Mesodermal cell (in vitro differentiated cells): ENCODE results near the gene B4GALNT4.
A peak's percentile ranks its signal among the peaks of the same experiment; 100 is the strongest.
"Not testable (repeated sequence)": the region's sequence is repeated elsewhere in the genome, so short reads cannot be mapped to it uniquely, and the experiment has no call there.

ENCODE experiments used
- H3K27ac ChIP-seq: 2 replicates; pipeline ENCODE4 v1.7.0; 2013; ENCODE audit warnings: mild to moderate bottlenecking, low read depth, low read length, moderate library complexity; ENCODE audit not compliant: severe bottlenecking
- H3K36me3 ChIP-seq: 2 replicates; pipeline ENCODE4 v1.7.1; 2013; ENCODE audit warnings: mild to moderate bottlenecking, low read length, moderate library complexity; ENCODE audit not compliant: control insufficient read depth, insufficient read depth
- H3K4me1 ChIP-seq: one replicate; pipeline ENCODE4 v1.7.1; 2013; ENCODE audit warnings: mild to moderate bottlenecking, low read length; ENCODE audit not compliant: insufficient read depth, control insufficient read depth, poor library complexity, severe bottlenecking
- H3K4me3 ChIP-seq: 2 replicates; pipeline ENCODE4 v1.7.0; 2013; ENCODE audit warnings: low read length, control low read depth, mild to moderate bottlenecking; ENCODE audit not compliant: insufficient read depth, poor library complexity, severe bottlenecking; ENCODE audit errors: extremely low read depth
- H3K9me3 ChIP-seq: 2 replicates; pipeline ENCODE4 v1.7.1; 2013; ENCODE audit warnings: mild to moderate bottlenecking, low read length, moderate library complexity; ENCODE audit not compliant: control insufficient read depth
- WGBS, 2 experiments: methylation state at CpG; one replicate each; pipeline ENCODE4 v1.1.5; 2013; ENCODE audit warnings: missing lambda C conversion rate in 2 of 2; ENCODE audit not compliant: insufficient coverage in 2 of 2; 5-methylcytosine and 5-hydroxymethylcytosine counted together

Gene B4GALNT4

GRCh38 chr11:336659-337198 is 32.6 kb upstream of the B4GALNT4 start:
- H3K4me3 ChIP-seq, result no peak overlapping the region
- H3K27ac ChIP-seq, result no peak overlapping the region
- WGBS, 2 experiments, result 80 to 82% methylated on average over 1 to 4 of the region's 4 CpGs
- peaks cover 11% of the 10 kb centered on the region for H3K4me1 ChIP-seq
- H3K36me3 ChIP-seq, result no peaks in the 10 kb centered on the region
- H3K9me3 ChIP-seq, result peaks cover 10% of the 10 kb centered on the region

DNA sequence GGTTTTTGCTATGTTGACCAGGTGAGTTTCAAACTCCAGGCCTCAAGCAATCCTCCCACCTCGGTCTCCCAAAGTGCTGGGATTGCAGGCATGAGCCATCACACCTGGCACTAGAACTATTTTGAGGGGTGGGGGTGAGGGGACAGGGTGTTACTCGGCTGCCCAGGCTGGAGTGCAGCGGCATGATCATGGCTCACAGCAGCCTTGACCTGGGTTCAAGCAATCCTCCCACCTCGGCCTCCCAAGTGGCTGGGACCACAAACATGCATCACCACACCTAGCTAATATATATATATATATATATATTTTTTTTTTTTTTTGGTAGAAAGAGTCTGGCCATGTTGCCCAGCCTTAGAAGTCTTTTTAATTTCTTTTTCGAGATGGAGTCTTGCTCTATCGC is 31.6 kb upstream of the B4GALNT4 start:
- H3K4me1 ChIP-seq, result peaks cover 11% of the 10 kb centered on the region
- 96 to 97% methylated on average over 2 to 3 of the region's 6 CpGs for WGBS, 2 experiments

GRCh38 chr11:339963-340362 is 29.3 kb upstream of the B4GALNT4 start:
- WGBS, 2 experiments, result 100% methylated on average over 1 of the region's 2 CpGs
- Histone ChIP-seq H3K4me1 (peaks cover 2% of the 10 kb centered on the region), H3K4me3 (no peak overlapping the region), H3K9me3 (no peaks in the 10 kb centered on the region), H3K27ac (no peak overlapping the region), H3K36me3 (no peaks in the 10 kb centered on the region)

More for the DNA sequence above, 31.6 kb upstream of the B4GALNT4 start:
- no peak overlapping the region for H3K27ac ChIP-seq
- H3K4me3 ChIP-seq, result no peak overlapping the region
- H3K36me3 ChIP-seq, result no peaks in the 10 kb centered on the region
- peaks cover 7% of the 10 kb centered on the region for H3K9me3 ChIP-seq

DNA sequence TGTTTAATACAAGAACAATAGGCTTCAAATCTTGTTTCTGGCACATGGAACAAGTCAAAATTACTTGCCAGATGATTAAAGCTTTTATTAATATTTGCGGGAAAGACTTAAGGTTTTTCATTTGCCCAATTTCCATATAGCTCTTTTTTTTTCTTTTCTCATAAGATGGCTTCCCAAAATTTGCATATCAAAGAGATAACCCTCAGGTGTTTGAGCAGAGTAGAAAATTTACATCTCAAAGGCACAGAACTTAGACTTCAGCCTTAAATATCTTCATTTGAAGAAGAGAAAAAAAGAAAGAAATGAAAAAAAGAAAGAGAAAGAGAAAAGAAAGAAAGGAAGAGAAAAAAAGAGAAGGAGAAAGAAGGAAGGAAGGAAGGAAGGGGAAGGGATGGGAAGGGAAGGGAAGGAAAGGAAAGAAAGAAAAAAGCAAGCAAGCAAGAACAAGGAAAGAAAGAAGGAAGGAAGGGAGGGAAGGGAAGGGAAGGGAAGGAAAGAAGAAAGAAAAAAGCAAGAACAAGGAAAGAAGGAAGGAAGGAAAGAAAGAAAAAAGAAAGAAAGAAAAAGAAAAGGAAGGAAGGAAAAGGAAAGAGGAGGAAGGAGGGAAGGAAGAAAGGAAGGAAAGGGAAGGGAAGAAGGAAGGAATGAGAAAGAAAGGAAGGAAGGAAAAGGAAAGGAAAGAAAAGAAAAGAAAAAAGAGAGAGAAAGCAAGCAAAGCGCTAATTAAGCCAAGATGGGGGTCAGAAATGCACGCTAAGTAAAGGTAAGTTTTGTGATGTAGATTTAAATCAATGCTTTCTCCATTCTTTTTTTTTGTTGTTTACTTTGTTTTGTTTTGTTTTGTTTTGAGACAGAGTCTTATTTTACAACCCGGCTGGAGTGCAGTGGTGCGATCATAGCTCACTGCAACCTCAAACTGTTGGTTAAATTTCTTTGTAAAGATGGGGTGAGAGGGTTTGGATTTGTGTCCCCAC is 28.5 kb upstream of the B4GALNT4 start:
- no peaks in the 10 kb centered on the region for H3K4me1 ChIP-seq
- H3K36me3 ChIP-seq, result no peaks in the 10 kb centered on the region
- H3K27ac ChIP-seq, result no peak overlapping the region
- 55 to 66% methylated on average over 3 of the region's 5 CpGs for WGBS, 2 experiments
- H3K9me3 ChIP-seq, result no peaks in the 10 kb centered on the region
- no peak overlapping the region for H3K4me3 ChIP-seq

DNA sequence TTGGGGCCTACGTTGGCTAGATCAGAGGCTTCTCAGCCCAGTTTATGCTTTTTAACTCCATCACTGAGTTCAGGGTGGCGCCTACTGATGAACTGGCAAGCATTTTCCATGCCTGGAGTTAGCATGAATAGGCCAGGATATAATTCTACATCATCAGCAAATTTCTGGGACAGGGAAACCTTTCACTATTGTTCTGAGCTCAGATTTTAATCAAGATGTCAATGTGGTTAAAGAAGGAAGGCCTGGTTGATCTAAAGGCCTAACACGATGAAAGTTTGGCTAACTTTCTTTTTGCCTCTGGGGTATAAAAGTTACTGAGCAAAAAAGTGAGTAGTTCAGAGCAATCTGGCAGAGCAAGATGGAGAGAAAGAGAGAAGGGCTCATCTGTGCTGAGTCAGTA is 27.0 kb upstream of the B4GALNT4 start:
- peak overlapping the region; percentile 10 for H3K27ac ChIP-seq
- H3K4me1 ChIP-seq, result no peaks in the 10 kb centered on the region
- no peaks in the 10 kb centered on the region for H3K36me3 ChIP-seq
- no peaks in the 10 kb centered on the region for H3K9me3 ChIP-seq
- H3K4me3 ChIP-seq, result no peak overlapping the region
- WGBS, 2 experiments, result 90 to 96% methylated on average over 3 of the region's 3 CpGs

- no peak overlapping the region for H3K27ac ChIP-seq
- H3K4me3 ChIP-seq, result no peak overlapping the region
- 85 to 96% methylated on average over 7 of the region's 11 CpGs for WGBS, 2 experiments
- H3K9me3 ChIP-seq, result no peaks in the 10 kb centered on the region
- H3K36me3 ChIP-seq, result no peaks in the 10 kb centered on the region
- no peaks in the 10 kb centered on the region for H3K4me1 ChIP-seq
Observed at GRCh38 chr11:344836-345578, 24.3 kb upstream of the B4GALNT4 start.

DNA sequence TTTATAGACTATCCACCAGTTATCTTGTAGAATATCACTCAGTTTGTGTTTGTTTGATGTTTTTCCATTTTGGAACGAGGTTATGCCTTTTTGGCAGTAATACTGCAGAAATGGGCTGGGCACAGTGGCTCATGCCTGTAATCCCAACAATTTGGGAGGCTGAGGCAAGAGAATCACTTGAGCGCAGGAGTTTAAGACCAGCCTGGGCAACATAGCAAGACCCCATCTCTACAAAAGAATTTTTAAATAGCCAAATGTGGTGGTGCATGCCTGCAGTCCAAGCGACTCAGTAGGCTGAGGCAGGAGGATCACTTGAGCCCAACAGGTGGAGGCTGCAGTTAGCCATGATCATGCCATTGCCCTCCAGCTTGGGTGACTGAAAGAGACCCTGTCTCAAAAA is 22.8 kb upstream of the B4GALNT4 start:
- no peak overlapping the region for H3K27ac ChIP-seq
- 94 to 100% methylated on average over 2 to 3 of the region's 3 CpGs for WGBS, 2 experiments
- H3K36me3 ChIP-seq, result no peaks in the 10 kb centered on the region
- H3K9me3 ChIP-seq, result no peaks in the 10 kb centered on the region
- no peaks in the 10 kb centered on the region for H3K4me1 ChIP-seq
- no peak overlapping the region for H3K4me3 ChIP-seq

DNA sequence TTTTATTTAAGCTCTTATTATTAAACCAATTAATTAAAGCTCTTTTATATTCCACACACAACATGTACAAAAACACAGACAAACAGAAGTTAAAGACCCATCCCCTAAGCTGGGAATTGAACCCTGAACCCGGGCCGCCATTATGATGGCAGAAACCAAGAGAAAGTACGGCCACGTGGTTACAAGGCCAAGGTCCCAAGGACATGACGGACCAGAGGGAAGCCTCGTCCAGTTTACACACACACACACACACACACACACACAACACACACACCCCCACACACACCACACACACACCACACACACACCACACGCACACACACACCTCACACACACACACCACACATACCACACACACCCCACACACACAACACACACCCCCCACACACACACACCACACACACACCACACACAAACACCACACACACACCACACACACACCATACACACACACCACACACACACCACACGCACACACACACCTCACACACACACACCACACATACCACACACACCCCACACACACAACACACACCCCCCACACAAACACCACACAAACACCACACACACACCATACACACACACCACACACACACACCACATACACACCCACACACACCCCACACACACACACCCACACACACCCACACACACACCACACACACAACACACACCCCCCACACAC is 19.9 kb upstream of the B4GALNT4 start:
- 80 to 96% methylated on average over 1 to 3 of the region's 8 CpGs for WGBS, 2 experiments

GRCh38 chr11:350033-350722 is 19.1 kb upstream of the B4GALNT4 start:
- not testable (repeated sequence) for H3K36me3 ChIP-seq, H3K9me3 ChIP-seq, H3K27ac ChIP-seq, H3K4me1 ChIP-seq, H3K4me3 ChIP-seq
- WGBS, 2 experiments, result 79 to 85% methylated on average over 11 to 16 of the region's 16 CpGs

More for the DNA sequence above, 19.9 kb upstream of the B4GALNT4 start:
- H3K4me1 ChIP-seq, H3K27ac ChIP-seq, H3K4me3 ChIP-seq, H3K9me3 ChIP-seq, H3K36me3 ChIP-seq: not testable (repeated sequence)

DNA sequence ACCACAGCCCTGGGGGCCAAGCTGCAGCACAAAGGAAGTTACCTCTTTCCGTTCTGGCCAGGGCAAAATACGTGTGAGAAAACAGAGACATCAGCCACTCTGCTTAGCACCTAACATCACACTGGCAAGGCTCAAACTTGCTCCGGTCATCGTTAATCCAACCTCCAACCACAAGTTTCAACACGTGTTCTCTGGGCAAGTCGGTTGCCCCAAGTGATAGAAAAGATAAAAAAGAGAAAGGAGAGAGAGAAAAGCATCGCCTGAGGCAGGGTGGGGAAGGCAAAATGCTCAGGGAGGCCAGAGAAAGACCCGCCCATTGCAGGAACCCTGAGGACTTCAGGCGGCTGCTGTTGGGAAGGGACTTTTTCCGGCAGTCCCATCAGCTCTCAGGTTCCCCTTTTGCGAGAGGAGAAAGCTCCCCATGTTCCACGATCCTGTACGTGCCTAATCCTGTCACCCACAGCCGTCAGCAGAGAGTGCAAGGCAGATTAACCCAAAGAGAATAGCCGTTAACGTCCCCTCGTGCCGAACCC is 18.5 kb upstream of the B4GALNT4 start:
- Histone ChIP-seq H3K4me3 (no peak overlapping the region), H3K9me3 (no peaks in the 10 kb centered on the region), H3K36me3 (no peaks in the 10 kb centered on the region), H3K4me1 (peaks cover 8% of the 10 kb centered on the region), H3K27ac (no peak overlapping the region)
- WGBS, 2 experiments, result 73 to 77% methylated on average over 12 to 13 of the region's 18 CpGs
